ENCODE data around the gene FBXW12.

Gene FBXW12

GRCh38 chr3:48423883-48424695, 52.1 kb downstream of the FBXW12 start:
- DNase-seq, result no peak

GRCh38 chr3:48425281-48425812, 53.3 kb downstream of the FBXW12 start:
- no peak for DNase-seq

GRCh38 chr3:48426401-48426909, 54.4 kb downstream of the FBXW12 start:
- no peak for DNase-seq

GRCh38 chr3:48426944-48427629, 55.1 kb downstream of the FBXW12 start:
- DNase-seq, result no peak

- DNase-seq, result no peak
Observed at GRCh38 chr3:48427630-48427962, 55.6 kb downstream of the FBXW12 start.

GRCh38 chr3:48428088-48428571, 56.1 kb downstream of the FBXW12 start:
- DNase-seq, result no peak

GRCh38 chr3:48428572-48429316, 56.7 kb downstream of the FBXW12 start:
- no peak for DNase-seq

DNA sequence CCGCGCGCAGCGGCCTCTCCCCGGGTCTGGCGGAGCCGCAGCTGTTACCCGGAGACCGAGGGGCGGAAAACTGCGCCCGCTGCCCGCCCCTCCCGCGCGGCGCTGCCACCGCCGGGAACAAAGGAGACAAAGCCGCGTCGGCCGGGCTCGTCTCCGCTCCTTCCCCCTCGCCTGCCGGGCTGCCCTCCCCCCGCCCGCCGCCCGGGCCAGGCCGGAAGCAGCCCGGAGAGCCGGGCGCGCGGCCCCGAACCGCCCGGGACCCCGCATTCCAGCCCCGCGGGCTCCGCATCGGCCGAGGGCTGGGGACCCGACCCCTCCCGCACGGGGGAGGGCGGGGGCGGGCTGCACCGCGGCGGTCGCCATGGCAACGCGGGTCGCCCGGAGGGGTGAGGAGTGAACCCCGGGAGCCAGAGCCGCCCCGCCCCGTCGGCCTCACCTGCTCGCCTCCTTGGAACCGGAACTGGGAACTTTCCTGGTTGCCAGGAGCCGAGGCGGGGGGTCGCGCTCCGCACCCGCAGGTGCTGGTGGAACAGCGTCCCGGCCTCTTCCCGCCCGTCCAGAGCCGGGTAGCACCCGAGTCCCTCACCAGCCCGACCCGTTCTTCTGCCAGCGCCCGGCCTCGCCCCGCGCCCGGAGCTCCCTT, 57.4 kb downstream of the FBXW12 start:
- DNase-seq, result peak; percentile 25

DNA sequence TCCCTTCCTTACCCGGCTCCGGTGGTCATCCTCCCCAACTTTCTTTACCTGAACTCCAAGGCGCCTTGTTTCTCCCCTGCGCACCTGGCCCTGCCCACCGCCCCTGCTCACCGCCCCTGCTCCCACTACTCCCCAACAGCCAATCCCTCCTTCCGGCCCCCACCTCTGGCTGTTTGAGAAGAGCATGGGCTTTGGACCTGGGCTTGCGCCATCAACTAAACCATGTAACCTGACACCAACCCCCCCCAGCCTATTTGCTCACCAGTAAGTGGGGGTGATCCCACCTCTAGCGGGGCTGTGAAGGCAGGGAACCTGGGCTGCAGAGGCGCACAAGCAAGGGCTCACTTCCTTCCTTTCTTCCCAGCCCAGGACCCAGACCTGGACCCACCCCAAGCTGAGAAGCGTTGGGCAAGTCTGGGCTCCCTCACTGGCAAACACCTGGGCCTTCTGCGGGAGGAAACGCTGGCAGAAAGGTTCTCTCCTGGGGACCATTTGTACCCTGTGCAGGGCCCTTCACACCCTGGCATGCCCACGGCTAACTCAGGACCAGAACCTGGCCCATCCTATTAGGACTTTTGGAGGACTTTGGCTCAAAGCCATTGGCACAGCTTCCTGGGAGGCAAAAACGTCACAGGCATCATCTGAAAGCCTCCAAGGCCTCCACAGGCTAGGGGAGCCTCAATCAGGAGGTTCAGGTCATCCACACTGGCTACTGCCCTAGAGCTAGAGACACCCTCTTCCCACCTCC, 58.1 kb downstream of the FBXW12 start, which contains the start of gene PLXNB1:
TSS of gene PLXNB1 (minus strand) at position 127 of the 748 bp plus-strand sequence. CDS start 5,475 bp downstream, outside the sequence.
- peak; percentile 65 for DNase-seq

DNA sequence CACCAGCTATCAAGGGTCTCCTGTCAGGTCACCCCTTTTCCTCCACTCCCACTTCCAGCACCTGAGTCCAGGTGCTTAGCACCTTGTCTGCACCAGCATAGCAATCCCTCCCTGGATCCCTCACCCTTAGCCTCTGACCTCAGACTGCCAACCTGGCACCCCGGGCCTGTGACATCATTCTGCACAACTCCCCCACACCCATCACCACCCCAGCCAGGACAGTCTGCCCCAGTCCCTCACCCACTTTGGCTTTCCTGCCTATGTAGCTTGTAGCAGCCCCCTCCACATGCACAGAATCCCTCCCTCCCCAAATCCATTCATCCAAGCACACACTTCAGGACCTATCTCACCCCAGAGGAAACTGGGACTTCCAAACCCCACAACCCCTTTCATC, 58.7 kb downstream of the FBXW12 start:
- DNase-seq, result no peak

DNA sequence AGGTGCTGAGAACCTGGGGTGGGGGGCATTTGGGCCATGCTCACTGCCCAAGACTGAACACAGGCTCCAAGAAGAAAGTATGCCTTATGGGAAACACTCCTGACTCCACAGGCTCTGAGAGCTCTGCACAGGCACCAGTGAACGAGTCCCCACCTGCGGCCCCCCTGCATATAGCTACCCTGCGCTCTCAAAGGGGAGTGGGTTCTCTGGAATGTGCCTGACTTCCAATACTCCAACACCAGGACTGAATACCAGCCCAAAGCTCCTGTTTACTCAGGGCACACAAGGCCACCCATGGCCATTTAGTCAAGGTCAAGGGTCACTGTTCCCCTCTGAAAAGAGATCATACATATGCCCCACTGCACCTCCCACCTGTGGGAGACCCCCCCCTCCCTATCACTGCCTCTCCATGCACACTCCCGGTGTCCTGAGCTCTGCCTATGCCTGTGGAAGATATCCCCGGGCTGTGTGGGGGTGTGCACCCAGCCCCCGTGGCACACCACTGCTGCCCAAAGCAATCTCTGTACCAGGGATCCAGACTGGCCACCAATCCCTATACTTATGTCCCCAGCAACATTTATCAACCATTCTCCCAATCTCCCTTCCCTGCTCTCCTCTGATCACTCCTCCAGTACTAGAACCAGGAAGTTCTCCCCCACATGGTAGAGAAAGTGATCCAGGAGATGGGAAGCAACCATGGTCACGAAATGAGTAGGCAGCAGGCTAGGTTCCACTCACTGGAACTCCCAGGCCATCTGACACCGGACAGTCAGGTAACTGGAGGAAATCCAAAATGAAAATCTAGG, 59.4 kb downstream of the FBXW12 start:
- no peak for DNase-seq

DNA sequence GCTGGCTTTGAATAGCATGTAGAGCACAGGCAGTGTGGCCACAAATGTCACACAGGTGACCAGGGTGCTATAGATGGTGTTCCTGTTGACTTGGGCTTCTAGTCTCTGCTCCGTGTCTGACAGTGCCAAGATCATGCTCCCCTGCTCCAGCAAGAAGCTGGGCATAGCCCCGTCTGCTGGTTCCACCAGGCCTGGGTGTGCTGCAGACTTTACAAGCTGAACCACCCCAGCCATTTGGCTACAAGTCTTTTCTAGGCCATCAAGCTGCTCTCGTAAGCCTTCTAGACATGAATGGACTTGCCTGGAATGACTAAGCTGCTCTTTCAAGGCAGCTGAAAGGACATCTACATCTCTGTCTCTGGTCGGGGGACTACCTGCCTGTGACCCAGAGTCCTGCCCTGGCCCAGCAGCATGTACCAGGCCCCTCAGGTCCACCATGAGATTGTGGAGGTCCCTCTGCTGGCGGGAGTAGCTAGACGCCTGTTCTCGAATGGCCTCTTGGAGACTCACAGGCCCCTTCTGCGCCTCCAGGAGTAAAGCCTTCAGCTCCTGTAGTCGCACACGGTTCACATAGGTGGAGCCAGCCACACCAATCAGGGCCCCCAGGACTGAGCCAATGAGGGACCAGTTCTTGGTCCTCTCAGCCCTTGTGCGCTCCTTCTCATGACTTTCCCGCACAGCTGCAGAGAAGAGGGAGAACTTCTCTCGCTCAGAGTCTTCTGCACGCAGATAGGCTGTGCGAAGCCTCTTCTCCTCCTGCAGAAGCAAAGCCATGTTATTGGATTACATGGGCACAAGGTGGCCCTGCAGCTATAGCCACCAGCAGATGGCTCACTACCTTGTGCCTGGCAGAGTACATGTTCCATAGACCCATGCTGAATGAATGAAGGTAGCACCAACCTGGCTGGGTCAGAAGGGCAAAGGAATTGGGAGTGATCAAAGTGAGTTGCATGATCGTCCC, 60.7 kb downstream of the FBXW12 start:
- no peak for DNase-seq

DNA sequence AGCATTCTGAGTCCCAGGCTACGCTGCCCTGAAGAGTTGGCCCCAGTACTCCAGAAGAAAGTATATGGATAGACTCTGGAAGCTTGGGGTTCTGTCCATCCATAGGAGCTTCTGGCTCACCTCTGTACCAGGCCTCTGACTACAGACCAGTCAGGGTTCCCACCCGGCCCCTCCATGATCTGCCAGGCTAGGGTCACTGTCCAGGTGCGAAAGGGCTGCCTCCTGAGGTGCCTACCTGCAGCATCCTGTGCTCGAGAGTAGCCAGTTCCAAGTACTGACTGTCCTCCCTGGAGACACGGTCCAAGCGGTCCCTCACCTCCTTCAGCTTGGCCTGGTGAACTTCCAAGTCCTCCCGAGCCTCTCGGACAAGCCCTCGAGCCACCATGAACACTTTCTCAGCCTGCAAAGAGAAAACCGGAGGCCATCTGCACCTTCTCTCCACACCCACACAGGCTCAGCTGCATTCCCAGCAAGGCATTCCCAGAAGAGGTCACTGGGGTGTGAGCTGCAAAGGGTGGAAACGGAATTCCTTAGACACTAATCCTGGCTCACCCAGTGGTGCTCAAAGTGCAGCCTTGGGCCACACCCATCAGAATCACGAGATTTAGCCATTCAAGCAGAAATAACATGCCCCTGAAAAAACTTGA, 61.6 kb downstream of the FBXW12 start:
- DNase-seq, result no peak

- DNase-seq, result no peak
Observed at GRCh38 chr3:48434591-48435222, 62.7 kb downstream of the FBXW12 start.

DNA sequence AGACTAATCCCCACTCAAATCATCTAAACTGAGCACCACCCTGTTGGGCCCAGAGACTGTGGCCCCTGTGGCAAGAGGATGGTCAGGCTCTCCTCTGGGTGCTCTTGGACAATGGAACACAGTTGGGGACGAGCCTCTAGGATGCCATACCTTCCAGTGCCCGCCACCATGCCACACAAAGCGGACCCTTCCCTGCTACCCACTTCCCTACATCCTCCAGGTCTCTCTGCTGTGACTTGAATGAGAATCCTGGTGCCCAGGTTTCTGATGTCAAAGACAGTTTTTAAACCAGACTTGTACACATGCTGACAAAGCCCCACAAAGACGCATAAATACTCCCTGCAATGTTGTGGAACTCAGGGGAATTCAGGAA, 63.2 kb downstream of the FBXW12 start:
- no peak for DNase-seq

DNA sequence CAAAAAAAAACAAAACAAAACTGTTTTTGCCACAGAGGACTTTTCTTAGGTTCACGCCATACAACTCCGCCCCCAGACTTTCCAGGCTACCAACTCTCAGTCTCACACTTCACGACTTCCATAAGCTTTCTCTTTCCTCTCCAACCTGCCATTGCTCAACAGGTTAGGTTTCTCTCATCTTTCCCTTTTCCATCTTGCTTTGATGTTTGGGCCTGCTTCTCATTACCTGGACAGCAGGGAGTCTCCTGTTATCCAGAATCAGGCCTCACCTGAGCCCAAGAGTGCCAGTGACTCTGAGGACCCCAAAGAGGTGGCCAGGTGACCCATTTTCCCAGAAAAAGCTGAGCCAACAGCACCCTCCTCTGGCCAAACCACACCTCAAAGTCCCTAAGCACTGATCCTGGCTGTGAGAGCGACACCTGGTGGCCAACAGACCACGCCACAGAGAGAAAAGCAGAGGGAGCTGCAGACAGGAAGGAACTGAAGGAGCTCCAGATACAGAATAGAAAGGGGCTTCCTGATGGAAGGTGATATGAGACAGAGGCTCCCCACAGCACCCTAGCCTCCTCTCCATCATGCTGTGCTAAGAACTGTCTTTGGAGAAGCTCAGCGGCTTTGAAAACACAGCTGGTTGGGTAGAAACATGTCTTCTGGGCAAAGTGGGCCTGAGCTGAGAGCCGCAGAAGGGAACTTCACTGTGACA, 63.9 kb downstream of the FBXW12 start:
- peak; percentile 80 for DNase-seq

DNA sequence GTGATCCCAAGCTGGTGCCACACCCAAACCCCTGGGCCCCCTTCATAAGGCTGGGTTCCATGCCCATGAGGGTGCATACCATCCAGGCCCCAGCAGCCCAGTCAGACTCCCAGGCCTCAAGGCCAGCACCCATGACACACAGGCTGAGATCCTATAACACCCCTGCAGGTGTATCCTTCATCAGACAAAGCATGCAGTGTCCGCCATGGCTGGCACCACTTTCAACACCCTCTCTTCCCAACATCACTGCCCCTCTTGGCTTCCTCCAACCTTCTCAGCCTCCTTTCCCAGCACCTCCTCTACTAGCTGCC, 64.4 kb downstream of the FBXW12 start:
- DNase-seq, result no peak

DNA sequence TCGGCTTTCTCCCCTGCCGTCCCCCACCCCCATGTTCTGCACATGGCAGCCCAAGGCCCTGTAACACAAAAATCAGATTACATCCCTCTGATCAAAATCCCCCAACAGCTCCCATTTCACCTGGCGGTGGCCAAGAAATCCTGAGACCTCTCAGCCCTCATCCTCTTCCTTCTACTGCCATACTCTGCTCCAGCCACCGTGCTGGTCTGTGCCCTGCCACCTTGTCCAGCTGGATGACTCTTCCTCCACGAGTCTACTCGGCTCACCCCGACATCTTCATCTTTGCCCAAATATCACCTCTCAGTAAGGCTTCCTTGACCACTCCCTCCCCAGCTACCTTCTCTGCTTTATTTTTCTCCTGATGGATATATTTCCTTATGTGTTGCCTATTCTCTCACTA, 64.8 kb downstream of the FBXW12 start:
- DNase-seq, result no peak

Data from fibroblast of upper back skin (primary cell).